ENCODE data around the gene UBA7.

GRCh38 chr3:49769286-49769915 is 44.4 kb downstream of the UBA7 start:
- TF ChIP-seq NFE2L1 (CRISPR knock-in tag; IDR thresholded peaks at IDR 0.05) (no peak), MAX (CRISPR knock-in tag; IDR thresholded peaks at IDR 0.05) (no peak), ATF2 (CRISPR knock-in tag; IDR thresholded peaks at IDR 0.05; ENCODE audit: borderline replicate concordance, low read depth) (no peak), JUN (CRISPR knock-in tag; IDR thresholded peaks at IDR 0.05) (no peak)
